Measurements from ENCODE around the gene ZNF185. TPM values are rescaled to one million over a fixed set of nuclear protein-coding genes. Genes with fewer than 3 reads are reported as not detected.

The ZNF185 gene
- total RNA-seq, 1 experiment from 2014 or later, result 2.1 TPM

- no peaks in the 10 kb centered on the region for H3K9me3 ChIP-seq (ENCODE audit: low read depth, low read length, poor library complexity, severe bottlenecking)
- ChIA-PET POLR2A (ENCODE audit: low non-redundant PET) (no interaction called here), CTCF (no interaction called here)
- DNase-seq (ENCODE audit: low spot score), result no peak
- BruUV-seq (replicated peaks), result no TSS peak
- no peak overlapping the region for H3K27ac ChIP-seq (ENCODE audit: low read depth, low read length, poor library complexity, severe bottlenecking)
- H3K4me3 ChIP-seq (ENCODE audit: low read depth, low read length, poor library complexity, severe bottlenecking), result no peak overlapping the region
- H3K27me3 ChIP-seq (replicated peaks; ENCODE audit: insufficient read depth, low read depth, low read length, poor library complexity), result no peaks in the 10 kb centered on the region
- no peak for TF ChIP-seq EZH2 (IDR thresholded peaks at IDR 0.05; ENCODE audit: borderline replicate concordance, low read depth, low read length, poor library complexity, severe bottlenecking)
- TF ChIP-seq CTCF (conservative IDR thresholded peaks at IDR 0.05; ENCODE audit: low read depth, low read length), result no peak
- no peaks in the 10 kb centered on the region for H3K36me3 ChIP-seq (ENCODE audit: insufficient read depth, low read length, poor library complexity, severe bottlenecking)
- no peaks in the 10 kb centered on the region for H3K4me1 ChIP-seq (ENCODE audit: insufficient read depth, low read length, poor library complexity, severe bottlenecking)
- intact Hi-C loops (cut with micrococcal nuclease; ENCODE audit: unreplicated experiment), result no loop called here
Observed at GRCh38 chrX:152886716-152887115, 11.2 kb upstream of the ZNF185 start.

- intact Hi-C loops (cut with micrococcal nuclease; ENCODE audit: unreplicated experiment), result no loop called here
- no peak for DNase-seq (ENCODE audit: low spot score)
- no TSS peak for BruUV-seq (replicated peaks)
- H3K4me3 ChIP-seq (ENCODE audit: low read depth, low read length, poor library complexity, severe bottlenecking), result no peak overlapping the region
- CTCF ChIA-PET, result no interaction called here
- no peaks in the 10 kb centered on the region for H3K4me1 ChIP-seq (ENCODE audit: insufficient read depth, low read length, poor library complexity, severe bottlenecking)
- TF ChIP-seq CTCF (conservative IDR thresholded peaks at IDR 0.05; ENCODE audit: low read depth, low read length) (no peak), EZH2 (IDR thresholded peaks at IDR 0.05; ENCODE audit: borderline replicate concordance, low read depth, low read length, poor library complexity, severe bottlenecking) (no peak)
- POLR2A ChIA-PET (ENCODE audit: low non-redundant PET), result no interaction called here
- no peak overlapping the region for H3K27ac ChIP-seq (ENCODE audit: low read depth, low read length, poor library complexity, severe bottlenecking)
- H3K36me3 ChIP-seq (ENCODE audit: insufficient read depth, low read length, poor library complexity, severe bottlenecking), result no peaks in the 10 kb centered on the region
- no peaks in the 10 kb centered on the region for H3K27me3 ChIP-seq (replicated peaks; ENCODE audit: insufficient read depth, low read depth, low read length, poor library complexity)
- H3K9me3 ChIP-seq (ENCODE audit: low read depth, low read length, poor library complexity, severe bottlenecking), result no peaks in the 10 kb centered on the region
Observed at GRCh38 chrX:152892499-152892898, 5.4 kb upstream of the ZNF185 start.

GRCh38 chrX:152892999-152893891 is 4.6 kb upstream of the ZNF185 start:
- DNase-seq (ENCODE audit: low spot score), result no peak
- H3K36me3 ChIP-seq (ENCODE audit: insufficient read depth, low read length, poor library complexity, severe bottlenecking), result no peaks in the 10 kb centered on the region
- H3K4me3 ChIP-seq (ENCODE audit: low read depth, low read length, poor library complexity, severe bottlenecking), result no peak overlapping the region
- POLR2A ChIA-PET (ENCODE audit: low non-redundant PET), result no interaction called here
- no peaks in the 10 kb centered on the region for H3K27me3 ChIP-seq (replicated peaks; ENCODE audit: insufficient read depth, low read depth, low read length, poor library complexity)
- TF ChIP-seq EZH2 (IDR thresholded peaks at IDR 0.05; ENCODE audit: borderline replicate concordance, low read depth, low read length, poor library complexity, severe bottlenecking) (no peak), CTCF (conservative IDR thresholded peaks at IDR 0.05; ENCODE audit: low read depth, low read length) (no peak)
- no TSS peak for BruUV-seq (replicated peaks)
- no peaks in the 10 kb centered on the region for H3K9me3 ChIP-seq (ENCODE audit: low read depth, low read length, poor library complexity, severe bottlenecking)
- no peaks in the 10 kb centered on the region for H3K4me1 ChIP-seq (ENCODE audit: insufficient read depth, low read length, poor library complexity, severe bottlenecking)
- CTCF ChIA-PET, result no interaction called here
- H3K27ac ChIP-seq (ENCODE audit: low read depth, low read length, poor library complexity, severe bottlenecking), result no peak overlapping the region
- intact Hi-C loops (cut with micrococcal nuclease; ENCODE audit: unreplicated experiment), result no loop called here
